Measurements from ENCODE around the gene CEP295NL.
"Not testable (repeated sequence)": the region's sequence is repeated elsewhere in the genome, so short reads cannot be mapped to it uniquely, and the experiment has no call there.

CEP295NL gene, protein sequence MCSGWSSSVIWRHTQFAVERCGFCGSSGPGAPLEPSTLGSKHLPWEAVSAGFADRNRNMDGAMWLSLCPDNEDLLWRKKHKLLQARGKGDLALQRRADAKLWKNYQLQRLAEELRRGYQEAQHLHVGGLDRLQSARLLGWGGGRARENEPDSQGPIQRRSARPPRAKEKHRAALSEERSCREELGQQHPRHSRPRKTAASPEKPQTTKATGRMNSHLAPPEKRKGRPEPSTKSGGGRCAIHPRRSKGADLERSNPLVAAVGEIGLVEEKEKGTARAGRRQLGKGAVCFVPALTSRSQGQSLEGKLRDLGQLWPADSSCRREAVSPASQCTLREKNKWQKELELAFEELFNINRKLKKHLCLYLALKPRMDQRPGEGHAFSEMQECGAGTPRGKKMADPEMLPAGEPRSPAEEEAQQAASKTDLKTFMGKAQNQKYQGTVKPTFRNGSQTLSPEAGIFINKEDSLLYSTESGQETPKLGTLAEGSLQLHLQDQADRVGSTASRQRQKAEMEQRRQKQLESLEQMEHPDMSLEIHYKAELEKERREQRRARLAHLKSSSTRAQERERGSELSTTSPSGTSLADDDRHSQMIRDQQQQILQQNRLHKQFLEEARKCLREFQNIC

DNA sequence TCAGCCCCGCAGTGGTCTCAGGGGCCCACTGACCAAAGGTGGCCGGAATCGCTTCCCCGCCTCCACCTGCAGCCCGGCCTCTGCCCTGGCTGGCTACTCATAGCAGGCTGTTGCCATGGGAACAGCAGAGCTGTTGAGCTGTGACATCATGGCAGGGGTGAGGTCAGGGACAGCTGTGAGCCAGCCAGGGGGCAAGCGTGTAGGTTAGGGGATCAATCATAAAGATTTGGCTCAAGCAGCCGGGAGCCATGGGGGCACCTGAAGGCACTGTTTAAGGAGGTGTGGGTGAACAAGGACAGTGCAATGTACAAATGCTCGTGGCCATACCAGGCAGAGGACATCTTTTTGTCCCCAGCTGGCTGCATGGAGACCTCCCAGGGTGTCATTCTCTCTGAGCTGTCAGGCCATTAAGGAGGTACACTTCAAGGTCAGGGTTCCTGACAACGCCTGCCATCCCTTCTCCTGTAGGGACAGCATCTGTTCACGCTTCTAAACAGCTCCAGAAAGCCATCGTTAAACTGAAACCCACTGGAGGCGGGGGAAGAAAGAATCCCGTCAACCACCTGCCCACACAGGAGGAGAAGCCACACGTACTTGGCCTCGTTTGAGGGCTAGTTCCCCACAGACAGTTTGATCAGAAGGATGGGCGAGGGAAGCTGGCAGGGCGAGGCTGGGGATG is at the start of gene CEP295NL:
Gene CEP295NL, minus strand, starts transcription at position 101 of the 679 bp plus-strand sequence. CDS start 1,373 bp downstream, outside the sequence.
- peak; percentile 93 to 96 for DNase-seq

DNA sequence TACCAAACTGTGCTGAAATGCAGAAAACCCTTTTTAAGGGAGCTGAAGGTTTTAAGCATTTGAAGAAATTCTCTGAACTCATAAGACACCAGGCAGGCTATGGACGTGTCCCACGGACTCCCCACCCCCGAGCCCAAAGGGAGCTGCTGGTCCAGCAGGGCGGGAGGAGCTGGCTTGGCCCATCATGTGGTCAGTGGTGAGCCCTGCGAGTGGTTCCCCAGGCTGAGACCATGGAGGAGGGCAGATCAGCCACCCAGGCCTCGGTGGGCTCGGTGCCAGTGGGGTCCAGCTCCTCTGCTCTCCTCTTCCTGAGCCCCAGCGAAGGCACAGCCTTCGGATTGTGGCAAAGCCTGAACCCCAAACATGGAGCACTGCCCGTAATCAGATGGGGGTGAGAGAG is 49.7 kb upstream of the CEP295NL start:
- no peak for DNase-seq

DNA sequence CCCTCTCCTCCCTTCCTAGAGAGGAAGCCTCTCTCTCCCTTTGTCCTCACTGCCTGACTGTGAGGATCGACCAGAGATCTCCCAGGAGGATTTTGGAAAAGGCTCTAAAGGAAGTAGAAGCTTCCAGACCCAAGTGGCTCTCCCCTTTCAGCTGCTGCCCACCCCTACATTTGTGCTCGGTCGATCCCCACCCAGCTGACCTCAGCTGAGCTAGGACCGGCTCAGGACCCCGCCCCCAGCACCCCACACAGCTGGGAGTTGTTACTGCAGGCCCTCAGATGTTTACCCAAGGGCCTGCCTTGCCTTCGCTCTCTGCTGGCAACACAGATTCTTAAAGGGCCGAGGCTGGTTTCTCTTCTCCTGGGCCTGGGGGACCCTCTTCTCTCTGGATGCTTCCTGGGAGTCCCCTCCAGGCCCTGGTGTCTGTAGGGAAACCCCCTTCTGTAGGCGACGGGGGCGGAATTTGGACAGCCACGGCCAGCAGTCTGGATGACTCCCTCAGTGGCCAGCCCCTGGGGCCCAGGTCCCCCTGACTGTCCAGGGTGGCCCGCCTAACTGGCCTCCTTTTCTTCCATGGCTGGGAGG is 49.1 kb upstream of the CEP295NL start:
- no peak for DNase-seq

DNA sequence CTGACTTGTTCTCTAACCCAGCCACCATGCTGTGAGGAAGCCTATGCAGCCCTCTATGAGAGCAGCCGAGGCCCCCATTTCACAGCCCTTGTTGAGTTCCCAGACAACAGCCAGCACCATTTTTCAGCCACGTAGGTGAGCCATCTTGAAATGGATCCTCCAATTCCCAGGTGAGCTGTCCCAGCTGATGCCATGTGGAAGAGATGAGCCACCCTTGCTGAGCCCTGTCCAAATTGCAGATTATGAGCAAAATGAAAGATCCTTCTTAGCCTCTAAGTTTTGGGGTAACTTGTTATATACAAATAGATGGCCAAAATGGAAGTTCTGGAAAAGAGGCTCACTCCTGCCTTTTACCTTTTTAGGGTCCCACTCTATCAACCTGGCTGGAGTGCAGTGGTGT is 47.9 kb upstream of the CEP295NL start:
- DNase-seq, result no peak

DNA sequence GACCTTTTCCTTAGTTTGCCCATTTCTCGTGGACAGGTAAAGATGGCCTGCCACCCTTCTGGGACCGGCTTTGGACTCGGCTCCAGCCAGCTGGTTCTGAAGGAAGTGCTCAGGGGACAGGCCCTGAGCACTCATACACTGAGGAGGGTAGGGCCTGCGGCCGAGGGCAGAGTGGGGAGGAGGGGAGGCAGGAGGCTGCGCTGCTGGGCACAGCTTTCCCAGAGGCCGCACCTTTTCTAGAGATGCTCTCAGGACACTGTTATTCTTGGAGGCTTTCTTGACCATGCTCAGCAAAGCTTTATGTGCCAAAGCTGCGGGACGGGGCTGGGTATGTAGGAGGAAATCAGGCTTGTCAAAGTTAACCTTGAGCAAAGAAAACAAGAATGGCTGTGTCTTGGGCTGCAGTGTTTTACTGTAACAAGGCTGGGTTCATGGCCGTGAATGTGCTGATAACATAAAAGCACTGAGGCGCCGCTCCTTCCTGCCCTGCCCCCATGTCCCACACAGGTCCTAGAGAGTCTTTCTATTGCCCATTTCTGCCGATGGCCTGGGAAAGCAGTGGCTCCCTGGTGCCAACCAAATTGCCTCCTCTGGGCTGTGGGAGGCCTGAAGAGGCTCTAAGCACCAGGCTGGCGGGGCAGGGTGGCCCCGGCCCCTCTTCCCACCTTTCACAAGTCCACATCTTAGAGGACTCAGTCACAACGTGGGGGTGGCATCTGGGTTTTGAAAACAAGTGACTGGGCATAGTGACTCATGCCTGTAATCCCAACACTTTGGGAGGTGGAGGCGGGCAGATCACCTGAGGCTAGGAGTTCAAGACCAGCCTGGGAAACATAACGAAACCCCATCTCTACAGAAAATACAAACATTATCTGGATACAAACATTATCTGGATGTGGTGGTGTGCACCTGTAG is 44.5 kb upstream of the CEP295NL start:
- DNase-seq, result no peak

DNA sequence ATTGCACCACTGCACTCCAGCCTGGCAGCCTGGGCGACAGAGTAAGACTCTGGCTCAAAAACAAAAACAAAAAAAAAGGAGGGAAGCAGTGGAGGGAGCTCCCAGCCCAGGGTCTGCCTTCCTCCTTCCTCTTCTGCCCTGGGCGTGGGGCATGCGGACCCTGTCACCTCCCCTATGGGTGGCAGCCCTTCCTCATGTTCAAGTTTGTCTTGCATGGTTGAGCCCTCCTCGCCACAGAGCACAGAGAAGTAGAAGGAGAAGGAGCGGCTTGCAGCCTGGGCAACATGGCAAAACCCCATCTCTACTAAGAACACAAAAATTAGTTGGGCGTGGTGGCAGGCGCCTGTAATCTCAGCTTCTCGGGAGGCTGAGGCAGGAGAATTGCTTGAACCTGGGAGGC is 43.6 kb upstream of the CEP295NL start:
- no peak for DNase-seq

DNA sequence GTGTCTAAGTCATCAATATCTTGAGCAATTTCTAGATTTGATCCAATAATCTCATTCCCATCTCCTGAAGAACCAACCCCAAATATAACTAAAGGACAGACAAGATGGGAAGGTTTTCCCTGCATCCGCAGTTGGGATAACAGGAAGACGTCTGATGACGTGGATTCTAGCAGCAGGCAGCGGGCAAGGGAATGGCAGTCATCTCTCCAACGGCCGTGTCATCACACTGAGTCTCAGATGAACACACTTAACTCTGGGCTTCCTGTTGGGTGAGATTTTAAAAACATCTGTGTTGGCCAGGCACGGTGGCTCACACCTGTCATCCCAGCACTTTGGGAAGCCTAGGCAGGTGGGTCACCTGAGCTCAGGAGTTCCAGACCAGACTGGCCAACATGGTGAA is 43.1 kb upstream of the CEP295NL start:
- peak; percentile 35 to 38 for DNase-seq

DNA sequence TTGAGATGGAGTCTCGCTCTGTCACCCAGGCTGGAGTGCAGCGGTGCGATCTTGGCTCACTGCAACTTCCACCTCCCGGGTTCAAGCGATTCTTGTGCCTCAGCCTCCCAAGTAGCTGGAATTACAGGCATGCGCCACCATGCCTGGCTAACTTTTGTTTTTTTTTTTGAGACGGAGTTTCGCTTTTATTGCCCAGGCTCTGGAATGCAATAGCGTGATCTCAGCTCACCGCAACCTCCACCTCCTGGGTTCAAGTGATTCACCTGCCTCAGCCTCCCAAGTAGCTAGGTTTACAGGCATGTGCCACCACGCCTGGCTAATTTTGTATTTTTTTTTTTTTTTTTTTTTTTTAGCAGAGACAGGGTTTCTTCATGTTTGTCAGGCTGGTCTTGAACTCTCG is 42.5 kb upstream of the CEP295NL start:
- DNase-seq, result not testable (repeated sequence)

DNA sequence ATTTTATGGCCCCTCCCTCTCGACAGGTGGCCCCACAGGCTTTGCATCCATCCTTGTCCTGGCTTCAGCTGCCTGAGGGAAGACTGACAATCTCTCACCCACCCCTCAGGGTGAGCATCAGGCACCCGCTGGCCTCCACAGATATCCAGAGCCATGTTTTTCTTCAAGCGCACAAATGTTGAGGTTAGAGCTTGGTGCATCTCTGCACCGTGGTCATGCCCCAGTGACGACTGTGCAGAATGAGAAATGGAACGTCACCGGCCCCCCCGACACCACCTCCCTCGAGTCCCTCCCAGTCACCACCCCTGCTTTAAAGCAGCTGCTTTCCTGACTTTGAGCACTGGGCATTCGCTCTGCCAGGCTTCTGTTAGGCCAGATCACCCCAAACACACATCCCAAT is 42.0 kb upstream of the CEP295NL start:
- DNase-seq, result no peak

DNA sequence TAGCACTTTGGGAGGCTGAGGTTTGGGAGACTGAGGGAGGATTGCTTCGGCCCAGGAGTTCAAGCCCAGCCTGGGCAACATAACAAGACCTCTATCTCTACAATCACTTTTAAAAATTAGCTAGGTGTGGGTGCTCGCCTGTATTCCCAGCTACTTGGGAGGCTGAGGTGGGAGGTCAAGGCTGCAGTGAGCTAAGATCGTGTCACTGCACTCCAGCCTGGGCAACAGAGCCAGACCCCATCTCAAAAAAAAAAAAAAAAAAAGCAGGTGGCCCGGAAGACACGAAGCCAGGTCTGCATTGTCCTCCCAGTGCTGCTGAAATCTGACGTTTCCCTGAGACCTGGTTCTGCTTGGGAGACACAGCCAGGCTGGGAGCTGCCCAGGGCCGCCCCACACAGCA is 41.0 kb upstream of the CEP295NL start:
- DNase-seq, result no peak

DNA sequence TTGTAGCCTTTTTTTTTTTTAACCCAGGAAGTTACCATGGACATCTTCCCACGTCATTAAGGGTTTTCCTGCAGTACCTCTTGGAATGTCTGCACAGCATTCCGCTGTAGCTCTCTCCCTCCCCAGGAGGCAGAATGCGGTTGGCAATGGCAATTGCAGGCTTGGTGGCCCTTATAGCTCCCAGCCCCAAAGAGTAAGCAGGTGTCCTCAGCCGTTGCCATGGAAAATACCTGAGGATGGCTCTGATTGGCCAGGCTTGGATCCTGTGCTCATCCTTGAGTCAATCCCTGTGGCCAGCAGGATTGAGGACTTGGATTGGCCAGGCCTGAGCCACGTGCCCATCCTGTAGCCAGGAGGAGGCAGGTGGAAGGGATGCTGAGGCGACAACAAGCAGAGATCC is 37.7 kb upstream of the CEP295NL start:
- DNase-seq, result peak; percentile 98 to 99

DNA sequence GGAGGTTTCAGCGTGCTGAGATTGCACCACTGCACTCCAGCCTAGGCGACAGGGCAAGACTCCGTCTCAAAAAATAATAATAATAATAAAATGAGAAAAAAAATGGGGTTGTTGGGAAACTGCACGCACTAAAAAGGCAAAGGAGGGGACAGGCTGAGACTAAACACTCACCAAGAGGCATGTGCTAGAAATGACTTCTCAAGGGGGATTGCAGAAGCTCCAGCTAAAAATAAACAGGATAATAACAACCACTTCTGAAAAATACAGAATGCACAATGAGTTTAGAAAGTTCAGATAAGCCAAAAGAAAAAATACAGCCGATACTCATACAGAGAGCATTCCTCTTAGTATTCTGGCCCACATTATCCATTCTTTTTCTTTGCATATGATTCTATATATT is 37.3 kb upstream of the CEP295NL start:
- no peak for DNase-seq

DNA sequence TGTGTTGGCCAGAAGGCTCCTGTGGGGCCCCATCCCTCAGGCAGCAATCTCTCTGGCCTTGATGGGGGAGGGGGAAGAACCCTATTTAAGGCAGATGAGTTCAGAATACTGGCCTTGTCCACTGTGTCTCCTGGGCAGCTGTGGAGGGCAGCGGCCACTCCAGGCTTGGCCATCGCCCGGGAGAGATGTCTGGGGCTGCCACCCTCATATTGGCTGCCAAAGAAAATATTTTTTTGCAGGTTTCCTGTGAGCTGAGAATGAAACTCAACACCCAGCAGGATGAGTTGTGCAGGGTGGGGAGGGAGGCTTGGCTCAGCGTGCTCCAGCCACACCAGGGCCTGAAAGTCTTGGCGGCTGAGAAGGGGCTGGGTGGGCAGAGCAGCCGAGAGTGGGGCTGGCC is 36.6 kb upstream of the CEP295NL start:
- peak; percentile 38 to 65 for DNase-seq

DNA sequence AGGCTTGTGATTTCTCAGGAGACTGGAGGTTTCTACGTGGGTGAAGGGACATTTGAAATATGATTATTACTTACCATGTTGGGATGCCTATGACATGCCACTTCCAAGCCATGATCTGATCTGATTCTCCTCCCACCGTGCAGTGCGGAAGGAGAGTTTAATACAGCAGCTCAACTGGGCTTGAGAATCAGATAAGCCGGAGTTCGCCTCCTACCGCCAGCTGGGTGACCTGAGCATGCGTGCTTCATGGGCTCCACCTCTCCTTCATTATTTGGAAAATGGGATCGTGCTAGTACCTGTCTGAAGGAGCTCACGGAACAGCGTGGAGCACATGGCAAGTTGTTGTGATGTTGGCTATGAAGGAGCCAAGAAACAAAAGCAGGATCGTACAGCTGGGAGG is 34.6 kb upstream of the CEP295NL start:
- DNase-seq, result no peak

DNA sequence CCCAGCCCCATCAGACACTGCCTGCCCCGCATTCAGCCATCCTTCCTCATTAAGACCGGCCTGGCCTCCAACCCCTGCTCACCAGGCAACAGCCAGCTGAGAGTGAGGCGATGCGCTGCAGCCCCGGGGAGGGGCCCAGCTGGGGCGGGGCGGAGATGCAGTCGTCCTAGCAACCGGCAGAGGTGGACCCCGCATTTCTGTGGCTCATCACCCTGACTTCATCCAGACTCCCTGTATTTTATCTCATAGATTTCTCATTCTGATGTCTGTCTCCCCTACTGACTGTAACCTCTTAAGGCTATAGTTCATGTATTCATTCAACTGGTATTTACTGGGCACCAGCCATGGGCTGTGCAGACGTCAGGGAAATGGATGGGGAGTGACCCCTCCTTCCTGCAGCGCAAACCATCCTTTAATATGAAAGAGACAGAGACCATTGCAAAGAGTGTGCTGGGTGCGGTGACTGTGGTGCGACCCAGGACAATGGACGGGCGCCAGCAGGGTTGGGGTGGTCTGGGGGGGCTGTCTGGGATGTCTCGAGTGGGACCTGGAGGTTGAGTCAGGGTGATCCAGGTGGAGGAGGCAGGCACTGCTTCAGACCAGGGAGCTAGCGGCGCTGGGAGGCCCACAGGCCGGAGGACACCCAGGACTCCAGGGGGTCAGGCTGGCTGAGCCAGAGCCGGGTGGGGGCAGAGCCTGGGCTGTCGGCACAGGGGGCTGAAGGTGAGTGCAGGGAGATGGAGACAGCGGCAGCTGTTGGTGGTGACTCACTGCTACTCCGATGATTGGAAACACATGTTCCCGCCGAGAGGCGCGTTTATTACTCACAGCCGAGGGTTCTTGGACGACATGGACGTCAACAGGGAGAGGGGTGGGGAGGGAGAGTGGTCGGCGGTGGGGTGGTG is 32.7 kb upstream of the CEP295NL start:
- DNase-seq, result peak; percentile 88 to 93

DNA sequence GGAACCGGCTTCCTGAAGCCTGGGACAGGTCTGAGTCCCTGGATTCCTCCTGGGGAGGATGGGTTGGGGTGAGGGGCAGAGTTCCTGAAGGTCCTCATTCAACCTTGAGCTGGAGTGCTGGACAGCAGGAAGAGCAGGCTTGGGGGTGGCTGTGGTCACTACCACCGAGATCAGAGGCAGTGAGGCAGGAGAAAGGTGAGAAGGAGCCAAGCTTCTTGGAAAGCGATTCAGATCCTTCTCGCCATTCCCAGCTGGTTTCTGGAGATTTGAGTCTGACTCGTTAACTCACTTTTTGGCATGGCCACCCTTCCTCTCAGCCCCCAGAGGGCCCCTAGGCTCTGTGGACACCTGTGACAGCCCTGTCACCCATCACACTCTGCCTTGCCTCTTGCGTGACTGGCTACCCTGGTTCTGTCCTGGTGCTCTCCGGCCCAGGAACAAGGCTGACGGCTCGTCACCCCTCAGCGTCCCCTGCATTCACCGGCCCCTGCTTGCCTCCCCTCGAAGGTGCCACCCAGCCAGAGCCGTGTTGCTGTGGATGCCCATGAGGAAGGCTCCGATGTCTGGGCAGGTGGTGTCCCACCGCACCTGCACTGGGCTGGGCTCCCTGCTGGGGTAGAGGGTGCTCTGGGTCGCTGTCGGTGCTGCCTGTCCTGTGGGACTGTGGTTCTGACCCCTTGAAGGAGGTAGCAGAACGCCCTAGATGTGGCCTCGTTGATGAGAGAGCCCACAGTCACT is 31.8 kb upstream of the CEP295NL start:
- no peak for DNase-seq

DNA sequence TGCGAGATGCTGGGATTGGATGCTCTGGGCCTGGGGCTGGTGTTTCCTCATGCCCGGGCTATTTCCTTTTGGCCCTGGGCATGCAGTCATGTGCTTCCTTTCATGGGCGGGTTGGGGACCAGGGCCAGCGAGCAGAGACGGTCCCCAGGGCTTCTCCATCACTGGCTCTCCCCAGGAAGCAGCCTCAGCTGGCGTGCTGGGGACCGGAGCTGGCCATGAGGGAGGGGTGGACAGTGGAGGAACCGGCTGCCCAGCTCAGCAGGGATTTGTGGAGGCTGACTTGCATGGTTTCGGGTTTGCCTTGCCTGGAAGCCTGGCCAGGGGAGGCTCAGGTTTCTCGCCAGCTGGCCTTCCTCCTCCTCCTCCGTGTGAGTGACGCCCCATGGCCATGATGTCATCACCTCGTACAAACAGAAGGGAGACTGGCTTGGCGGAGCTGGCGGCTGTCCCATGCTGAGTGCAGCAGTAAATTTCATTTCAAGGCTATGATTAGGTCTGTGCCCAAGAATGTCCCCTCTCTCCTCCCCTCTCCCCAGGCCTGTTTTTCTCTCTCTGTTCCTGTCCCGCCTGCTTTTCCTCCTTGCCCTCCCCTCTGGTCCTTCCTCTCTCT is 31.1 kb upstream of the CEP295NL start:
- DNase-seq, result peak; percentile 93 to 97

DNA sequence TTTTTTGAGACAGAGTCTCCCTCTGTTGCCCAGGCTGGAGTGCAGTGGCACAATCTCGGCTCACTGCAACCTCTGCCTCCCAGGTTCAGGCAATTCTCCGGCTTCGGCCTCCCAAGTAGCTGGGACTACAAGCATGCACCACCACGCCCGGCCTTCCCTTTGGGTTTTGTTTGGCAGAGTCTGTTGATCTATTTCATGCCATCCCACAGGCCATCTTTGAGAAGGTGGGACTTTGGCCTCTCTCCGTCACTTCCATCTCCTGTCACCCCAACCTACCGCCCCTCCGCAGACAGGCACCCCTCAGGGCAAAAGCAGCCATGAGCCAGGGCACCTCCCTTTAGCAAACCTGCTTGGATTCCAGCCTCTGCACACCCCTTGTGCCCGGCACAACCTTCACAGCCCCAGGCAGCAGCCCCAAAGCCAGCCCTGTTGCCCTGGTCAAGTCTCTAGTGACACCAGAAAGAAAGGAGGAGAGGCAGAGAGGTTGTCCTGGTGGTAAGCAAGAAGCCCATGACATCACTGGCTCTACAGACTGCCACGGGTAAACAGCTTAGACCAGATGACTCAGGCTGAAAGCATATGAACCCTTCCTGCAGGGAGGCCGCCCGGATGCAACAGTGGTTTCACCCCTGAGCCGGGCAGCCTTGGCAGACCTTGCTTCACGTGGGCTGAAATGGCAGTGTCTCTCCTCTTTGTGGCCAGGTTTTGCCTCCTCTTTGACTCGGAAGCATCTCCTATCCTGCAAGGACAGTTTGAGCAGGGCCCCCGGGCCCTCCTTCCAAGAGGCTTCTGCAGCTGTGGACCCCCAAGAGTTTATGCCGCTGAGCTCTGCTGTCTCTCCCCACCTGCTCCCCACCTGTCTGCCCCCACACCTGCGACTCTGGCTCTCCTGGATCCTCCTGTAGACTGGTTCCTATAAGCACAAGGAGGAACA is 30.3 kb upstream of the CEP295NL start:
- DNase-seq, result peak; percentile 82 to 91
